ENCODE results near the gene TTYH3.

- TF ChIP-seq CTCF (IDR thresholded peaks at IDR 0.05; ENCODE audit: control extremely low read depth in 1 of 3, insufficient read depth in 1 of 3, low read depth in 1 of 3, low read length in 3 of 3) (no peak), SP2 (IDR thresholded peaks at IDR 0.05; ENCODE audit: low read length) (no peak), POLR2AphosphoS5 (IDR thresholded peaks at IDR 0.05; ENCODE audit: low read depth, low read length) (no peak), EP300 (IDR thresholded peaks at IDR 0.05; ENCODE audit: borderline replicate concordance in 1 of 2, low read depth in 2 of 2, low read length in 2 of 2) (no peak), SUZ12 (IDR thresholded peaks at IDR 0.05; ENCODE audit: low read length) (no peak), EGR1 (IDR thresholded peaks at IDR 0.05; ENCODE audit: borderline replicate concordance, low read depth, low read length) (no peak), GABPA (IDR thresholded peaks at IDR 0.05; ENCODE audit: borderline replicate concordance, insufficient read depth, low read length) (no peak), POLR2A (IDR thresholded peaks at IDR 0.05; ENCODE audit: control extremely low read depth in 1 of 2, low read depth in 2 of 2, low read length in 2 of 2) (no peak), BRCA1 (IDR thresholded peaks at IDR 0.05; ENCODE audit: low read depth, low read length) (no peak), RNF2 (IDR thresholded peaks at IDR 0.05; ENCODE audit: borderline replicate concordance, low read depth, low read length, missing control alignments, poor library complexity, severe bottlenecking) (no peak), TAF1 (IDR thresholded peaks at IDR 0.05; ENCODE audit: low read depth, low read length) (no peak), CREB1 (IDR thresholded peaks at IDR 0.05) (no peak), RAD21 (IDR thresholded peaks at IDR 0.05 in 1 of 2, conservative IDR thresholded peaks at IDR 0.05 in 1 of 2; ENCODE audit: low read depth in 2 of 2, low read length in 2 of 2) (no peak), RFX5 (IDR thresholded peaks at IDR 0.05; ENCODE audit: borderline replicate concordance, low read depth, low read length) (no peak)
These were observed 1.8 kb upstream of the TTYH3 start for GRCh38 chr7:2629746-2630681.

Measured in H1 (cell line).